HL-60 (cell line): ENCODE results near the gene BHLHE23.

Experiments
- TF ChIP-seq, protein P1 (sequence below): IDR thresholded peaks from one replicate; pipeline ENCODE4 v1.5.1; 2011; ENCODE audit warnings: low read length, control low read depth, inconsistent platforms; ENCODE audit not compliant: insufficient read depth
- TF ChIP-seq, protein P2 (sequence below): IDR thresholded peaks from 2 replicates; pipeline ENCODE4 v1.6.1; 2012; ENCODE audit warnings: low read depth; ENCODE audit not compliant: insufficient replicate concordance

DNA sequence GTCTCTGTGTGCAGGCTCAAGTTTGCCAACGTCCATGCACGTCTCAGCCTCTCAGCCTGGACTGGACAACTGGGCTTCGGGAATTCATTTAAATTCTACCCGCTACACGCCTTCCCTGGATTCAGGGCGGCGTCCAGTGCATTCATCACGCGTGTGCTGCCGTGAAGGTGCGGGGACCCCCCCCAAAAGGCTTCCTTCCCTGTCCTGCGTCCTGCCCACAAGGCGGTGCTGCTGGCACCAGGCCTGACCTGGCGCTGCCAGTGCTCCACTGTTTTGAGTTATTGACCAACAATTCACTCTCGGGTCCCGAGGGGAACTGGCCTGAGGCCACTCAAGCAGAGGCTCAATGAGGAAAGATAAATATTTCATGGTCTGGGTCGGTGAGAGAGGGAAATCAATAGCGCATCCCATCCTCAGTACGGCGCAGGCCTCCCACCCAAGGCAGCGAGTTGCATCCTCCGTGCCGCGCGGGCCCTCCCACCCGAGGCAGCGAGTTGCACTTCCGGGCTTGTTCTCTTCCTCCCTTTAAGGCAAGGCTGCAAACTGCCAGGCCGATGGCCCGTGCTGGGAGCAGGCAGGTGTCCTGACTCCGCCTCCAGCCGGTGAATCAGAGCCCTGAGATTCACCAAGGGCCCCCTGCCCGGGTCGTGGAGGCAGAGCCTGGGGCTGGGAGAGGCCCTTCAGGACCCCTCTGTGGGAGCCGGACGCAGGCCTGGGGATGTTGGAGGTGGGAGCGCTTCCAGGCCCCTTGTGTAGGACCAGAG is 22.8 kb upstream of the BHLHE23 start:
- TF ChIP-seq, protein P1, sequence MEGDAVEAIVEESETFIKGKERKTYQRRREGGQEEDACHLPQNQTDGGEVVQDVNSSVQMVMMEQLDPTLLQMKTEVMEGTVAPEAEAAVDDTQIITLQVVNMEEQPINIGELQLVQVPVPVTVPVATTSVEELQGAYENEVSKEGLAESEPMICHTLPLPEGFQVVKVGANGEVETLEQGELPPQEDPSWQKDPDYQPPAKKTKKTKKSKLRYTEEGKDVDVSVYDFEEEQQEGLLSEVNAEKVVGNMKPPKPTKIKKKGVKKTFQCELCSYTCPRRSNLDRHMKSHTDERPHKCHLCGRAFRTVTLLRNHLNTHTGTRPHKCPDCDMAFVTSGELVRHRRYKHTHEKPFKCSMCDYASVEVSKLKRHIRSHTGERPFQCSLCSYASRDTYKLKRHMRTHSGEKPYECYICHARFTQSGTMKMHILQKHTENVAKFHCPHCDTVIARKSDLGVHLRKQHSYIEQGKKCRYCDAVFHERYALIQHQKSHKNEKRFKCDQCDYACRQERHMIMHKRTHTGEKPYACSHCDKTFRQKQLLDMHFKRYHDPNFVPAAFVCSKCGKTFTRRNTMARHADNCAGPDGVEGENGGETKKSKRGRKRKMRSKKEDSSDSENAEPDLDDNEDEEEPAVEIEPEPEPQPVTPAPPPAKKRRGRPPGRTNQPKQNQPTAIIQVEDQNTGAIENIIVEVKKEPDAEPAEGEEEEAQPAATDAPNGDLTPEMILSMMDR = no peak
- TF ChIP-seq, protein P2, sequence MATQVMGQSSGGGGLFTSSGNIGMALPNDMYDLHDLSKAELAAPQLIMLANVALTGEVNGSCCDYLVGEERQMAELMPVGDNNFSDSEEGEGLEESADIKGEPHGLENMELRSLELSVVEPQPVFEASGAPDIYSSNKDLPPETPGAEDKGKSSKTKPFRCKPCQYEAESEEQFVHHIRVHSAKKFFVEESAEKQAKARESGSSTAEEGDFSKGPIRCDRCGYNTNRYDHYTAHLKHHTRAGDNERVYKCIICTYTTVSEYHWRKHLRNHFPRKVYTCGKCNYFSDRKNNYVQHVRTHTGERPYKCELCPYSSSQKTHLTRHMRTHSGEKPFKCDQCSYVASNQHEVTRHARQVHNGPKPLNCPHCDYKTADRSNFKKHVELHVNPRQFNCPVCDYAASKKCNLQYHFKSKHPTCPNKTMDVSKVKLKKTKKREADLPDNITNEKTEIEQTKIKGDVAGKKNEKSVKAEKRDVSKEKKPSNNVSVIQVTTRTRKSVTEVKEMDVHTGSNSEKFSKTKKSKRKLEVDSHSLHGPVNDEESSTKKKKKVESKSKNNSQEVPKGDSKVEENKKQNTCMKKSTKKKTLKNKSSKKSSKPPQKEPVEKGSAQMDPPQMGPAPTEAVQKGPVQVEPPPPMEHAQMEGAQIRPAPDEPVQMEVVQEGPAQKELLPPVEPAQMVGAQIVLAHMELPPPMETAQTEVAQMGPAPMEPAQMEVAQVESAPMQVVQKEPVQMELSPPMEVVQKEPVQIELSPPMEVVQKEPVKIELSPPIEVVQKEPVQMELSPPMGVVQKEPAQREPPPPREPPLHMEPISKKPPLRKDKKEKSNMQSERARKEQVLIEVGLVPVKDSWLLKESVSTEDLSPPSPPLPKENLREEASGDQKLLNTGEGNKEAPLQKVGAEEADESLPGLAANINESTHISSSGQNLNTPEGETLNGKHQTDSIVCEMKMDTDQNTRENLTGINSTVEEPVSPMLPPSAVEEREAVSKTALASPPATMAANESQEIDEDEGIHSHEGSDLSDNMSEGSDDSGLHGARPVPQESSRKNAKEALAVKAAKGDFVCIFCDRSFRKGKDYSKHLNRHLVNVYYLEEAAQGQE = no peak
